NK-92 treated with Interleukin-12 subunit alpha and Interleukin-12 subunit beta, amount 100 ng/mL, for 24 hours (cell line): ENCODE measurements around the gene CAMK1D.
"Not testable (repeated sequence)": the region's sequence is repeated elsewhere in the genome, so short reads cannot be mapped to it uniquely, and the experiment has no call there.

Experiments
- DNase-seq: peaks from one replicate; lab custom pipeline; 2025; lab: John Stamatoyannopoulos, UW

The CAMK1D gene

GRCh38 chr10:12348870-12349628 is at the start of gene CAMK1D:
TSS of gene CAMK1D (plus strand) at chr10:12349547.
- DNase-seq: peak; percentile 40

- not testable (repeated sequence) for DNase-seq
These were observed 48.3 kb upstream of the CAMK1D start for GRCh38 chr10:12301036-12301435.

GRCh38 chr10:12308057-12308456 is 41.3 kb upstream of the CAMK1D start:
- no peak for DNase-seq

DNA sequence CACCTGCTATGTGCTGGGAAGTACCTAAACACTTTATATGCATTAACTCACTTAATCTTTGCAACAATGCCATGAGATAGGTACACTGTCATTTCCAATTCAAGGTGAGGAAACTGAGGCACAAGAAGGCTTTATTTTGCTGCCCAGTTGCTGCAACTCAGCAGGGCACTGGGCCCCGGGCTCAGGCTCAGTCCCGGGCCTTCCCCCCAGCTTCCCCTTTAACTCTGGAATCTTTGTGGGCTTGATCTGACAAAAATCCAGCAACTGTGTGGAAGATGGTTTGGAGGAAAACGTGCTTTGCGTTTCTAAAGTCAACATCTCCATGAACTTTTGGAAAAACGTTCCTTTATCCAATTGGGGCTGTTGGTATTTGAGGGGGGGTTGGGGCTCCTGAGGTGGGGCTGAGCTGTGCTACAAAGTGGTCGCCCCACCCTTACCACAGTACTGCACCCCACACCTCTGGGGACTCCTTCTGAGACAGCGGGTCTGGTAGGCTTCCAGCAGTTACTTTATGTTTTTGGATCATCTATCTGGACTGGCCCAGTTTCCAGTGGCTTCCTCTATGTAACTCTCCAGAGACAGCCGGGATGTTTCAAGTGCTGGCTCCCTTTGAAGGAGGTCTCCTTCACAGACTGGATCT is 40.5 kb upstream of the CAMK1D start:
- no peak for DNase-seq

DNA sequence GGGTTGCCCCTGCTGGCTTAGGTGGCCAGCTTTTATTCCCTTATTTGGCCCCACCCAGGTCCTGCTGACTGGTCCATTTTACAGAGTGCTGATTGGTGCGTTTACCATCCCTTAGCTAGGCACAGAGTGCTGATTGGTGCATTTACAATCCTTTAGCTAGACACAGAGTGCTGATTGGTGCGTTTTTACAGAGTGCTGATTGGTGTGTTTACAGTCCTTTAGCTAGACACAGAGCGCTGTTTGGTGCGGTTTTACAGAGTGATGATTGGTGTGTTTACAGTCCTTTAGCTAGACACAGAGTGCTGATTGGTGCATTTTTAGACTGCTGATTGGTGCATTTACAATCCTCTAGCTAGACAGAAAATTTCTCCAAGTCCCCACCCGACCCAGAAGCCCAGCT is 39.6 kb upstream of the CAMK1D start:
- not testable (repeated sequence) for DNase-seq

GRCh38 chr10:12314836-12315235 is 34.5 kb upstream of the CAMK1D start:
- no peak for DNase-seq

DNA sequence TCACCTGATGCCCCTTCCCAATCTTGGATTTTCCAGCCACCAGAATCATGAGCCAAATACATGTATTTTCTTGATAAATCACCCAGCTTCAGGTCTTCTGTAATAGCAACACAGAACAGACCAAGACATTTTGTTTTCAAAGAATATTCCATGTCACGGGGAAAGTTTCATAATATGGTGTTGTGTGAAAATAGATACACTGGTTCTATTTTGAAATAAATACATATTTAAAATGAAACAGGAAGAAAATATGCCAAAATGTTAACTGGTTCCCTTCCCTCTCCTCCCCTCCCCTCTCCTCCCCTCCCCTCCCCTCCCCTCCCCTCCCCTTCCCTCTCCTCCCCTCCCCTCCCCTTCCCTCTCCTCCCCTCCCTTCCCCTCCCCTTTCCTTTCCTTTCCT is 30.3 kb upstream of the CAMK1D start:
- no peak for DNase-seq

DNA sequence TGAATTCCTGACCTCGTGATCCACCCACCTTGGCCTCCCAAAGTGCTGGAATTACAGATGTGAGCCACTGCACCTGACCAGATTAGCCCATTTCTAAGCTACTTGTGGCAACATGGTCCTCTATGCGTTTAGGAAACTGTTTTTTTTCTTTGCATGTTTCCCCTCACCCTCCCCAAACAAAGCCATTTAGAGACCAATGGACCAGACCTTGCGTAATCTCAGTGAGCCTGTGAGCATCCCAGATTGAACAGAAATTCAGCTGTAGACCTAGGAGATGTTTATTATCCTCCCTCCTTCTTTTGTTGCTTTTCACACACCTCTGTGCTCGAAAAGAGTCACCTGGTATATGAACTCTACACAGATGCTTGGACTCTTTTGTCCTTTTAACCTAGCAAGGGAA is 28.5 kb upstream of the CAMK1D start:
- no peak for DNase-seq

- DNase-seq: no peak
These were observed 27.7 kb upstream of the CAMK1D start for GRCh38 chr10:12321641-12322040.

DNA sequence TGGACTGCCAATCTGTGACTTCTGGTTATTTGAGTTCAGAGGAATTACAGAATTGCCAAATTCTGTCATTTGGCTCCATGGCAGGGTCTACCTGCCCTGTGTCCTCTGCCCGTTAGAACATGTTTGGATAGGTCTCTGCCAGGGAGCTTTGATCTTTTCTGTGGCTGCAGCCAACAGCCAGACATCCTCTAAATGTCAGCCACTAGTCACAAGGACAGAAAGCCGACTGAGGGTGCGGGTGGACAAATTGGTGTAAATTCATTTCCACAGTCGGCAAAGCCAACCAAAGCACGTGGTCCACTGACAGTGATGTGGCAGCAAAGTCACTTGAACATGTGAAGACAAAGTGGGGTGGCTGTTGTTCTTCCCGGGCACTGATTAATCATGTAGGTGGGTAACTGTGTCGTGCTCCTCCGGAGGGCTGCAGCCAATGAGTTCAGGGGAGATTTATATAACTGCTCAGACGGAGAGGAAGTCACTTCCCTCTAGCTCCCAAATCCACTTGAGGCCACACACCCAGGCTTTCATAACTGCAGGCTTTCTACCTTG is 26.7 kb upstream of the CAMK1D start:
- no peak for DNase-seq

DNA sequence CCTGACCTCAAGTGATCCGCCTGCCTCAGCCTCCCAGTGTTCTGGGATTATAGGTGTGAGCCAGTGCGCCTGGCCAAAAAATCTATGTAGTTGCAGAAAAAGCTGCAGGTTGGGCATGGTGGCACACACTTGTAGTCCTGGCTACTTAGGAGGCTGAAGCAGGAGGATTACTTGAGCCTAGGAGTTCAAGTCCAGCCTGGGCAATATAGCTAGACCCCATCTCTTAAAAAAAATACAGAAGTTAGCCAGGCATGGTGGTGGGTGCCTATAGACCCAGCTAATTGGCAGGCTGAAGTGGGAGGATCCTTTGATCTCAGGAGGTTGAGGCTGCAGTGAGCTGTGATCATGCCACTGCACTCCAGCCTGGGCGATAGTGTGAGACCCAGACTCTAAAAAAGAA is 24.8 kb upstream of the CAMK1D start:
- DNase-seq: no peak

DNA sequence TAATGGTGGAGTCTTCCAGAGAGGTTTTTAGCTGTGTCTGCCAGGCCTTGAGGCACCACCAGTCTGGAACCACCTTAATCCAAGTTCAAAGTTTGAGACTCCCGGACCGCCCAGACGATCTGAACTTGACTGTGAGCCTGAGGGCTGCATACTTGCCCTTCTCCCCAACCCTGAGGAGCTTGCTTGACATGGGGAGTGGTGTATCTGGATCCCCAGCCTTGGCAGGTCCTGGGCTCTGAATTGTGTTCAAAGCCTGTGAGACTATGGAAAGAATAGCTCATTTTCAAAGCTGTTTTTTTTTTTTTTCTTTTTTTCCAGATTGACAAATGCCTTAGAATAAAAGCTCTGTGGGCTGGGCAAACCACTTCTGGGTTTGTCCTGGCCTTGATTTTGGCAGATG is 22.3 kb upstream of the CAMK1D start:
- no peak for DNase-seq

DNA sequence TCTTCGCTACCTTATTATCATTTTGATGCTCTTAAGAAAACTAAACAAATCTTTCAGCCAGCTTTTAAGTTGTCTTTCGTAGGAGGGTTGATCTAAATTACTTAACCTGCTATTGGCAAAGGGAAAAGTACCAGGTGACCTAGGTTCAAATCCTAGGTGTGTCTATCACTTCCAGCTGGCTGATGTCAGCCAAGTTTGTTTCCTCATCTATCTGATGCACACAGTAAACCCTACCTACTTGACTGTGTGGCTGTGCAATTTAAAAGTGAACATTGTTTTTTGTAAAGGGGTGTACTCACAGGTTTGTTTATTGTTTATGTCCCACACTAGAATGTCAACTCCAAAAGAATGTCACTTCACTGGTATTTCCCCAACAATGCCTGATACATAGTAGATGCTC is 21.9 kb upstream of the CAMK1D start:
- no peak for DNase-seq

- DNase-seq: not testable (repeated sequence)
These were observed 21.0 kb upstream of the CAMK1D start for GRCh38 chr10:12328312-12328711.

DNA sequence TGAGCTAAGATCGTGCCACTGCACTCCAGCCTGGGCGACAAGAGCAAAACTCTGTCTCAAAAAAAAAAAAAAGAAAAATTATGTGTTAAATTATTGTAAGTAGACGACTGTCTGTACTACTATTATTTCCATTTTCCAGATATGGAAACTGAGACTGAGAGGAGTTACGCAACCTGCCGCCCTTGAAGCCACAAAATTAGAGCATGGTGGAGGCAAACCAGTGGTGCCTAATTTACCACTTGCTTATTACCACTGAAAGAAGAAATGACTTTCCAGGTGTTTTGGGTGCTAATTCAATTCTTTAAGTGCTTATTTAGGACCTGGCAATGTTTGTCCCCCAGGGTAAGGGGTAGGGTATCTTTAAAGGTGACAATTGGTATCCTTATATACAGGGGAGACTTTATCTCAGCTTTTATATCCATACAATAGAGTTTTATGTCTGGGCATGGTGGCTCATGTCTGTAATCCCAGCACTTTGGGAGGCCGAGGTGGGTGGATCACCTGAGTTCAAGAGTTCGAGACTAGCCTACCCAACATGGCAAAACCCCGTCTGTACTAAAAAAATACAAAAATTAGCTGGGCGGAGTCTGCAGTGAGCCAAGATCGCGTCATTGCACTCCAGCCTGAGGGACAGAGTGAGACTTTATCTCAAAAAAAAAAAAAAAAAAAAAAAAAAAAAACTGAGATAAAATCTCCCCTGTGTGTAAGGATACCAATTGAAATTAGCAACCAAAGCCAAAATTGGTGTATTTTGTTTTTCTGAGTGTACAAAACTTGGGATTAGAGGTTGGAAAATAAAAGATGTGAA is 16.6 kb upstream of the CAMK1D start:
- no peak for DNase-seq

GRCh38 chr10:12333380-12334185 is 15.8 kb upstream of the CAMK1D start:
- no peak for DNase-seq

- no peak for DNase-seq
These were observed 15.2 kb upstream of the CAMK1D start for GRCh38 chr10:12334186-12334530.

DNA sequence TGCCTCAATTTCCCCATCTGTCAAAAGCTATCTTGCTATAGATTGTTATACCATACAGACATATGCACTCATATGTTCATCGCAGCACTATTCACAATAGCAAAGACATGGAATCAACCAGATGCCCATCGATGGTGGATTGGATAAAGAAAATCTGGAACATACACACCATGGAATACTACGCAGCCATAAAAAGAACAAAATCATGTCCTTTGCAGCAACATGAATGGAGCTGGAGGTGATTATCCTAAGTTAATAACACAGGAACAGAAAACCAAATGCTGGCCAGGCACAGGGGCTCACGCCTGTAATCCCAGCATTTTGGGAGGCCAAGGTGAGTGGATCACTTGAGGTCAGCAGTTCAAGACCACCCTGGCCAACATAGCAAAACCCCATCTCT is 14.2 kb upstream of the CAMK1D start:
- not testable (repeated sequence) for DNase-seq

- no peak for DNase-seq
These were observed 11.6 kb upstream of the CAMK1D start for GRCh38 chr10:12337453-12338372.

DNA sequence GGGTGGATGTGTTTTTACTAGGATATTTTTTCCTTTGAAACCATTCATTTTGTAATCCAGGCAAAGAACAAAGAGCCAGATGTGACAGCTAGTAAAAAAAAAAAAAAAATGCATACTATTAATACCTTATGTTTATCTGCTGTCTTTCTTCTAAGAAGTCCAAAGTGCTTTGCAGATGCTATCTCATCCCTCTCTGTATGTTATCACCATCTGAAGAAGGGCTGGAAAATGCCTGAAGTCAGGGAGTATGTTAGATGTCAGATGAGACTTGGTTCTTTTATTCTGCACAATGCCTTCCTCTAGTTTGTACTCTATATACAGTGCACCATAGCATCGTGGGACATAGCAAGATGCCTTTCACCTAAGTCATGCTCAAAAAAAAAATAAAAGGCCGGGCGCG is 10.4 kb upstream of the CAMK1D start:
- no peak for DNase-seq

- DNase-seq: no peak
These were observed 9.0 kb upstream of the CAMK1D start for GRCh38 chr10:12340371-12340770.
